GM11168 (cell line): ENCODE data around the gene MRPL14.
"Not testable (repeated sequence)": the region's sequence is repeated elsewhere in the genome, so short reads cannot be mapped to it uniquely, and the experiment has no call there.

ENCODE experiments used
- in situ Hi-C: fragments of 300-500 bp; cut with MboI; formaldehyde crosslinking; loops from one replicate; pipeline ENCODE4 v1.12.0; 2022; ENCODE audit warnings: low sequenced_read_pairs; ENCODE audit not compliant: unreplicated experiment

Gene MRPL14

GRCh38 chr6:44151348-44152108 is 24.3 kb upstream of the MRPL14 start:
- in situ Hi-C loops, result loop anchor here (5.0 kb wide), 1 partner anchor 49 kb away; no protein-coding TSS in a partner anchor

GRCh38 chr6:44150317-44150917 is 23.2 kb upstream of the MRPL14 start:
- in situ Hi-C loops, result loop anchor here (5.0 kb wide), 1 partner anchor 48 kb away; no protein-coding TSS in a partner anchor

- in situ Hi-C loops, result loop anchor here (5.0 kb wide), 1 partner anchor 47 kb away; no protein-coding TSS in a partner anchor
These were observed 22.2 kb upstream of the MRPL14 start for GRCh38 chr6:44149369-44150012.

- in situ Hi-C loops, result no loop called here
These were observed 21.1 kb upstream of the MRPL14 start for GRCh38 chr6:44148306-44148705.

- in situ Hi-C loops, result no loop called here
These were observed 20.0 kb upstream of the MRPL14 start for GRCh38 chr6:44147256-44147655.

GRCh38 chr6:44146685-44147084 is 19.4 kb upstream of the MRPL14 start:
- in situ Hi-C loops, result no loop called here

- in situ Hi-C loops, result no loop called here
These were observed 18.6 kb upstream of the MRPL14 start for GRCh38 chr6:44145839-44146238.

GRCh38 chr6:44144536-44144935 is 17.3 kb upstream of the MRPL14 start:
- in situ Hi-C loops, result not testable (repeated sequence)

- in situ Hi-C loops, result no loop called here
These were observed 16.5 kb upstream of the MRPL14 start for GRCh38 chr6:44143731-44144130.

GRCh38 chr6:44142835-44143234 is 15.6 kb upstream of the MRPL14 start:
- in situ Hi-C loops, result no loop called here

- in situ Hi-C loops, result no loop called here
These were observed 12.1 kb upstream of the MRPL14 start for GRCh38 chr6:44139351-44139743.

GRCh38 chr6:44138717-44139350 is 11.6 kb upstream of the MRPL14 start:
- in situ Hi-C loops, result no loop called here

GRCh38 chr6:44135875-44136274 is 8.6 kb upstream of the MRPL14 start:
- in situ Hi-C loops, result no loop called here

- in situ Hi-C loops, result no loop called here
These were observed 8.0 kb upstream of the MRPL14 start for GRCh38 chr6:44135173-44135758.

- in situ Hi-C loops, result no loop called here
These were observed 6.9 kb upstream of the MRPL14 start for GRCh38 chr6:44133981-44134711.

GRCh38 chr6:44133003-44133931 is 6.0 kb upstream of the MRPL14 start:
- in situ Hi-C loops, result no loop called here

GRCh38 chr6:44132476-44132875 is 5.2 kb upstream of the MRPL14 start:
- in situ Hi-C loops, result no loop called here

- in situ Hi-C loops, result no loop called here
These were observed 4.6 kb upstream of the MRPL14 start for GRCh38 chr6:44131892-44132291.

GRCh38 chr6:44129841-44130322 is 2.6 kb upstream of the MRPL14 start:
- in situ Hi-C loops, result no loop called here
